ENCODE measurements around the gene PDE9A.

DNA sequence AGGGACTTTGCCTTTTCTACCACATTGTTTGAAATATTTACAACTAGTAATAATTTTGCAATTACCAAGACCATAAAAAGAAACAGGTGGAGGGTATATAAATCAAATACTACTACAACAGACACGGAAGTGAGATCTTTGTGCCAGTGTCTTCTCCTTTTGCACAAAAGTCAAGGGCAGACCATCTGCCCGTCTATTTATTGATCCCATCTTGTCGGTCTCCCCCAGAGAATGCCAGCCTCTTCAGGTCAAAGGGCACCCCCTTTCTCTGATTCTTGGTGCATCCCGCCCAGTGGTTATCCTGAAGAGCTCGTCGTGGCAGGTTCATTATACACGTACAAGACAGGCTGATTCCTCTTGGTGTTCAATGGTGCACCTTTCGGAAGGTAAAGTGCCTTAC lies 4.8 kb upstream of the PDE9A start:
- TF ChIP-seq, protein P1, sequence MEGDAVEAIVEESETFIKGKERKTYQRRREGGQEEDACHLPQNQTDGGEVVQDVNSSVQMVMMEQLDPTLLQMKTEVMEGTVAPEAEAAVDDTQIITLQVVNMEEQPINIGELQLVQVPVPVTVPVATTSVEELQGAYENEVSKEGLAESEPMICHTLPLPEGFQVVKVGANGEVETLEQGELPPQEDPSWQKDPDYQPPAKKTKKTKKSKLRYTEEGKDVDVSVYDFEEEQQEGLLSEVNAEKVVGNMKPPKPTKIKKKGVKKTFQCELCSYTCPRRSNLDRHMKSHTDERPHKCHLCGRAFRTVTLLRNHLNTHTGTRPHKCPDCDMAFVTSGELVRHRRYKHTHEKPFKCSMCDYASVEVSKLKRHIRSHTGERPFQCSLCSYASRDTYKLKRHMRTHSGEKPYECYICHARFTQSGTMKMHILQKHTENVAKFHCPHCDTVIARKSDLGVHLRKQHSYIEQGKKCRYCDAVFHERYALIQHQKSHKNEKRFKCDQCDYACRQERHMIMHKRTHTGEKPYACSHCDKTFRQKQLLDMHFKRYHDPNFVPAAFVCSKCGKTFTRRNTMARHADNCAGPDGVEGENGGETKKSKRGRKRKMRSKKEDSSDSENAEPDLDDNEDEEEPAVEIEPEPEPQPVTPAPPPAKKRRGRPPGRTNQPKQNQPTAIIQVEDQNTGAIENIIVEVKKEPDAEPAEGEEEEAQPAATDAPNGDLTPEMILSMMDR (IDR thresholded peaks at IDR 0.05; ENCODE audit: low read length): no peak
- no peak for TF ChIP-seq EZH2 (optimal IDR thresholded peaks at IDR 0.05; ENCODE audit: low read depth, low read length)
